Omental fat pad (tissue), 4 donors: Measurements from ENCODE around the gene ASXL3. TPM values are rescaled to one million over a fixed set of nuclear protein-coding genes. Genes with fewer than 3 reads are reported as not detected.

ENCODE experiments used
- ATAC-seq: fragments of 150-250 bp; one replicate; pipeline ENCODE4 v1.9.1; 2016; ENCODE audit warnings: mild to moderate bottlenecking, moderate library complexity; ENCODE audit not compliant: low FRiP score
- DNase-seq: peaks from one replicate; pipeline ENCODE4 v3.0.0-alpha.2; 2019; ENCODE audit warnings: low spot score
- CTCF ChIP-seq, 3 donors: fragments of 450-650 bp; IDR thresholded peaks; one replicate each; pipeline ENCODE4 v1.5.1; 2016 to 2017; ENCODE audit warnings: antibody characterized with exemption in 3 of 3, mild to moderate bottlenecking in 3 of 3, moderate library complexity in 2 of 3
- total RNA-seq, 4 donors: library from RNA; depleted of rRNA; stranded (reverse); fragments of >200 nt; gene quantifications; one replicate each; pipeline ENCODE4 v1.1.0, GENCODE V29; 2016

The ASXL3 gene
- total RNA-seq, 4 donors from 2014 or later, result 0.36 to 5.4 (median 0.70) TPM

DNA sequence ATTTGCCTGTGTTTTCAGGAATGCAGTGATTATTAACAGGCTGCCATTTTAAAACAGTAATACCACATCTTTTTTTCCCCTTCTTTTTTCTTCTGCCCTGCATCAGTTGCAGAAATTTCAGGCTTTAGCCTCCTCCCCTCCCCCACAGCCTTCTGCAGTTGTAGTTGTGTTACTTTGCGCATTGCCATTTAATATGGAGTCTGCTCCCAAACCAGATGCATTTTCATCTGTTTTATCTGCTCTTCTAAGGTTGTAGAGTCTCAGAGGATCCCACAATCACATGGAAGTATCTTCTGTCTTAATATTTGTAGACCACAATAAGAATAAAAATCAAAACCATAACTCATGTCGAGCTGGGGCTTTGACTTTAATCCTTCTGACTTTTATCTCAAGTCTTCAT, 3.8 kb downstream of the ASXL3 start:
- no peak for TF ChIP-seq CTCF (IDR thresholded peaks at IDR 0.05)
- no peak for DNase-seq
- no peak for ATAC-seq

DNA sequence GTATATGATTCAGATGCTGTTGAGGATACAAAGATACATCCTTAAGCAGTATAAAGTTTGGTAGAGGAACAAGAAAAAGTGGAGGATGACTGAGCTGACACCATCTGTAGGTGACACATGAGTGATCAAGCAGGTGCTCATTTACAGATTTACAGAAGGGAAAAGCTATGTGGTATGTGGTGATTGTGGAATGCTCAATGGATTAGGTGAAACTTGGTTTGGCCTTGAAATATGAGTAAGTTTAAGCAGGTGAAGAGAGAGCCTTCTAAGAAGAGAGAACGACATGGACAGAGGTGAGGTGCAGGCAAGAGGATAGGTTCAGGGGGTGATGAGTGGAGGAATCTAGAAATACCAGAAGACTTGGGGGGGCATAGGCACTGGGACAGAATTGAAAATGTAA, 5.9 kb downstream of the ASXL3 start:
- no peak for TF ChIP-seq CTCF (IDR thresholded peaks at IDR 0.05)
- DNase-seq (no peak), ATAC-seq (no peak)

DNA sequence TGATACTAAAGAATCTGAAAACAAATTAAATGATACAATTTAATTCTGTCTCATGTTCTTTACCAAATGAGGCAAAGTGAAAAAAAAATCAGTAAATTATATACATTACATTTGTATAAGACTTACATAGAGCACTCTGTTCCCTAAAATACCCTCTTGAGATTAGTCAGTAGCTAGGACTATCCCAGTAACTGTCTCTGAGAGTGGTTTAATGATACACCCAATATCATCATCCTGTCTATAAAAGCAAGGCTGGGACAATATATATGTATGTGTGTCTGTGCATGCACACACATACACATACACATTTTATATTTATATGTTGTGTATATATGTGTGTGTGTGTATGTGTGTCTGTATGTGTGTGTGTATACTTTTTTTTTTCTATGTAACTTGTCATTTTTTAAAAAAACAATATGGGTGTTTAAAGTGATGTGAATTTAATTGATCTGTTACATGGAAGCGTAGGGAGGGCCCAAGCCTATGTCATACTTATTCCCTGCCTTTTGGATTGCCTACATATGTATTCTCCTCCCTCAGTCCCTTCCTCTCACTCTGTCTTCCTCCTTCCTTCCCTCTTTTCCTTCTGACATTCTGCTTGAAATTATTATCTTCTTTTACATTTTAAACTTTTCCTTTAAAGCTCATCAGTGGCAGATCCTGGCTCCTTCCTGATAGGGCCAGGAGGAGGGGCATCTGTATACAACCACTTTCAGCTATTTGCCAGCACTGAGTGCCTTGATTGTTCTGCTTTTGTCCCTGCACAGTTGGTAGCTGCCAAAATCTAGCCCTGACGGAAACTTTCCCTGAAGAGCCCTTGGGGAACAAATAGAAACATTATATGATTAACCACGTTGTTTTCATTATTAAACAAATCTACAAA, 6.8 kb downstream of the ASXL3 start:
- DNase-seq (no peak), ATAC-seq (no peak)
- TF ChIP-seq CTCF (IDR thresholded peaks at IDR 0.05), result no peak

DNA sequence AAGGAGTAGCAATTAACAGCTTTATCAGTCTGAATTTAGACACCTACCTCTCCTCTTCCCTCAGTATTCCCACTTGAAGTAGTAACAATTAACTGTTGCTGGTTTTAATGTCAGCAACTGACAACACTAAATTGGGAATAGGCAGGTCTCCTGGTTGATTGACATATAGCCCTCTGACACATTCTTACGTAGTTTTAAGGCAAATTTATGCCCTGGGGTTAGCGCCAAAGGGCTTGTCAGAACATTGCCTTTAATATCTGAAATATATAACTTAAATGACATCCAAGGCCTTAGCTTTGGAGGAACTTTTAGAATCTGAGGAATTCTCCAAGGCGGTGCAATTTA, 7.4 kb downstream of the ASXL3 start:
- ATAC-seq, result no peak
- TF ChIP-seq CTCF (IDR thresholded peaks at IDR 0.05), result no peak
- no peak for DNase-seq

GRCh38 chr18:33588361-33588760, 10.3 kb downstream of the ASXL3 start:
- no peak for ATAC-seq
- DNase-seq, result no peak

DNA sequence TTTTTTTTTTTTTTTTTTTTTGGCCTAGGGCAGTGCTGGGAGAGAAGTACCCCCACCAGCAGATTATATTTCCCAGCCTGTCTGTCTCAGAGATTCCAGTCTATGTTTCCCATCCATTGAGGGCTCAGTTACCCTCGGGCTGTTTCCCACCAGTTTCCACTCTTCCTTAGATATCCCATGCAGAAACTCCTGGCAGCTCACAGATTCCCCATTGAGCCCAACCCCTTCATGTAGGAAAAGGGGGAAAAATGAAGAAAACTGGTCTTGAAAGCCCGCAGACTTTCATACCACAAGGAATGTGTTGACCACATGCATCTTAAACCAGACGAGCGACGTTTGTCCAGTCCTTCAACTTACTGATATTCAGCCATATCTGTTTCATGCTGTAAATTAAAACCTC, 15.2 kb downstream of the ASXL3 start:
- no peak for DNase-seq
- no peak for TF ChIP-seq CTCF (IDR thresholded peaks at IDR 0.05)
- no peak for ATAC-seq

More at GRCh38 chr18:33588361-33588760, 10.3 kb downstream of the ASXL3 start:
- TF ChIP-seq CTCF (IDR thresholded peaks at IDR 0.05), result no peak

DNA sequence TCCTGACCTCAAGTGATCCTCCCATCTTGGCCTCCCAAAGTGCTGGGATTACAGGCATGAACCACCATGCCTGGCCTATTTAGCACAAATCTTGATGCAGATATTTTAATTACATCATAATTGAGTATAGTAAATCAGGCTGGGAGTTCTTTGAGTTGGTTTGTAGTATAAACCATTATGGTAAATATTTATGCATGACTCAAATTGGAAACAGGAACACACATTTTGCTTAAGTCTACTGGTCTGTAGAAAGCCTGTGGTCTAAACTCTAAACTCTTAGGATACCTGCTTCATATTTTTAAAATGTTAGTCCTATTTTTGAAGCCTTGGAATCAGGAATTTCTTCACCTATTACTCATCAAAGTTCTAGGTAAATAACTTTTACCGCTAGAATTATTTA, 16.8 kb downstream of the ASXL3 start:
- TF ChIP-seq CTCF (IDR thresholded peaks at IDR 0.05), result no peak
- DNase-seq (no peak), ATAC-seq (no peak)
